Urothelium cell line (cell line): ENCODE measurements around the gene FARP1.
A peak's percentile ranks its signal among the peaks of the same experiment; 100 is the strongest.

Experiments used
- DNase-seq: peaks from one replicate; pipeline ENCODE4 v3.0.0; 2011; ENCODE audit warnings: low spot score, mixed read lengths
- FAIRE-seq: peaks from 2 replicates; lab custom pipeline; 2011; peaks lifted over from hg19 to GRCh38; lab: Jason Lieb, UNC

FARP1 gene

DNA sequence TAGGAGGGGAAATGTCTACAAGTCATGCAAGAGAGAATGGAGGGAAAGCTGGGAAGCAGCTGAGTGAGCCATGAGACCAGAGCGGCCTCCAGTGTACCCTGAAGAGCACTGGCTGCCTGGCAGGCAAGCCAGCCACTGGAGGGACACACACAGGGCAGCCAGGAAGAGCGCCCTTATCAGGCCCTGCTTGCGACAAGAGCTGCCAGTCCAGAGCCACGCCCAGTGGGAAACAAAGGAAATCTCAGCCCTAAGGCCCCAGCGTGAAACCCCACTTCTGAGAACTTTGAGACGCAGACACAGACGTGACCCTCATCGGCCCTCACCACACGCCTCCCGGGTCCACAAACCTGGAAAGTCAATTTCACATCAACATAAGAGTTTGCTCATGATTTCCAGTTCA is 329.0 kb downstream of the FARP1 start:
- FAIRE-seq = no peak
- no peak for DNase-seq

- no peak for DNase-seq
- no peak for FAIRE-seq
These were observed 330.4 kb downstream of the FARP1 start for GRCh38 chr13:98473135-98473787.

DNA sequence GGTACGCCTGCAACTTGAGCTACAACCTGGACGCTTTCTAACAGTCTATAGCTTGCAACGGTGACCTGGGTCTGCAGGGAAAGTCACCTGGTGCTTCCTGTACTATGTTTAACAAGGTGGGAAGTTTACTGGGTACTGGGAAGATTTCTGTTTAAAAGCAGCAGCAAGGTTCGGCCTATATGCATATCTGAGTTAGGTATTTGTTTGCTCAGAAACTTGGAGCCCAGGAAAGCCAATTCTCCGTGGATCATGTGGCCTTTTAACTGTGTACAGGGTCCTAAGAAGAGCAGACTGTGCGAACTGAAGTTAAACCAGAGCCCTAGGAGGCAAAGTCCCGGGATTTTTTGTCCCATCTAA is 330.9 kb downstream of the FARP1 start:
- FAIRE-seq (no peak), DNase-seq (no peak)

DNA sequence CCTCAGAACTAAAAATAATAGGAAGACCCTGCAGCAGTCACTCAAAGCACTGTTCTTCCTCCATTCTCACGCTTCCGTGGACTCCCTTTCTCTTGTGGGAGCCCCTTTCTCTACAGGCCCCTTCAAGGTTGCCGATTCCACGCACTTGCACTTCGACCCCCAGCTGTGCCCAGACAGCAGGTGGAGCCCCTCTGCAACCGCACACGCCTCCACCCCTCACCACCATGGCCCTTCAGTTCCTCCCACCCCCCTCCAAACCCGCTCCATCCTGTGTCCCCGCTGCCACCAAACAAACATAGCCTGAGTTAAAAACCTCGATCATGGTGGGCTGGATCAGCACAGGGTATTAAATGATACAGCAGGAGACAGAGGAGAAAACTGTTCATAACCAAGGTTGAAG is 331.4 kb downstream of the FARP1 start:
- DNase-seq (no peak), FAIRE-seq (no peak)

- DNase-seq = no peak
- no peak for FAIRE-seq
These were observed 331.9 kb downstream of the FARP1 start for GRCh38 chr13:98474761-98475160.

GRCh38 chr13:98475522-98475921 is 332.6 kb downstream of the FARP1 start:
- FAIRE-seq = no peak
- no peak for DNase-seq

DNA sequence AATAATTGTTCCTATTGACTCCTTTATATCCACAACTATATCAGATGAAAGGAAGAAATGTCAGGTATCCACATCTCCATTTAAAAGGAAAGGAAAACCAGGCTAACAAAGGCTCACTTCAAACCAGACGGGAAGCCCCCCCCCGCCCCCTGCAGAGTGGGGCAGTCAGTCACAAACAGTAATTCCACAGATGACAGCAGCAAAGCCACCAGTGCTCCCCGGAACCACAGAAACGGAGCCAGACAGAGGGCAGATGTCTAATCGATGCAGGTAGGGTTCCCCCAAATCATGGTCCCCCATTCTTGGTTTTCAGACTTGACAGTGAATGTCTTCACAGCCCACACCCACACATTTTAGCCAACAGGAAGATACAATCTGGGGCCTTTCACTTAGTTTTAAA is 333.2 kb downstream of the FARP1 start:
- no peak for FAIRE-seq
- DNase-seq = peak; percentile 10

- FAIRE-seq (peak; percentile 42), DNase-seq (peak; percentile 83)
These were observed 333.7 kb downstream of the FARP1 start for GRCh38 chr13:98476538-98476966.

GRCh38 chr13:98478189-98479129 is 335.6 kb downstream of the FARP1 start:
- DNase-seq (peak; percentile 16), FAIRE-seq (no peak)

DNA sequence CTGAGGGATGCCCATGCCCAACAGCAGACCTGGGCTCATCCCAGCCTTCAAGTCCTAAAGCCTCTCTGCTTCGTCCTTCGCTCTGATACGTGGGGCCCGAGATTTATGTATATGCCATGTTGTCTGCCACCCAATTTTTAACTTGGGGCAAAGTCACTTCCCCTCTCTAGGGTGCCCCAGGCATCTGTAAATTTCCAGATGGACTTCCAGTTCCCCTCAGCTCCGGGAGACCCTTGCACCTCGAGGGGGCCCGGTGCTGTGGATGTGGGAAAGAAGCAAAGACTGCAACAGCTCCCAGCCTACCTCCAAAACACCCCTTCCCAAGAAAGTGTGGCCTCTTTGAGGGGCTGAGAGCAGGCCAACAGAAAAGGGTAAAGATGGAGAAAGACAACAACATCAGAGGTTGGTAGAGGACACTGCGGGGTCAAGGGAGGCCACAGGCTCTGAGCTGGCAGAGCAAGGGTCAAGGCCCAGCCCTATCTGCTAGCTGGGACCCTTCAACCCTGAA is 336.7 kb downstream of the FARP1 start:
- FAIRE-seq = no peak

DNA sequence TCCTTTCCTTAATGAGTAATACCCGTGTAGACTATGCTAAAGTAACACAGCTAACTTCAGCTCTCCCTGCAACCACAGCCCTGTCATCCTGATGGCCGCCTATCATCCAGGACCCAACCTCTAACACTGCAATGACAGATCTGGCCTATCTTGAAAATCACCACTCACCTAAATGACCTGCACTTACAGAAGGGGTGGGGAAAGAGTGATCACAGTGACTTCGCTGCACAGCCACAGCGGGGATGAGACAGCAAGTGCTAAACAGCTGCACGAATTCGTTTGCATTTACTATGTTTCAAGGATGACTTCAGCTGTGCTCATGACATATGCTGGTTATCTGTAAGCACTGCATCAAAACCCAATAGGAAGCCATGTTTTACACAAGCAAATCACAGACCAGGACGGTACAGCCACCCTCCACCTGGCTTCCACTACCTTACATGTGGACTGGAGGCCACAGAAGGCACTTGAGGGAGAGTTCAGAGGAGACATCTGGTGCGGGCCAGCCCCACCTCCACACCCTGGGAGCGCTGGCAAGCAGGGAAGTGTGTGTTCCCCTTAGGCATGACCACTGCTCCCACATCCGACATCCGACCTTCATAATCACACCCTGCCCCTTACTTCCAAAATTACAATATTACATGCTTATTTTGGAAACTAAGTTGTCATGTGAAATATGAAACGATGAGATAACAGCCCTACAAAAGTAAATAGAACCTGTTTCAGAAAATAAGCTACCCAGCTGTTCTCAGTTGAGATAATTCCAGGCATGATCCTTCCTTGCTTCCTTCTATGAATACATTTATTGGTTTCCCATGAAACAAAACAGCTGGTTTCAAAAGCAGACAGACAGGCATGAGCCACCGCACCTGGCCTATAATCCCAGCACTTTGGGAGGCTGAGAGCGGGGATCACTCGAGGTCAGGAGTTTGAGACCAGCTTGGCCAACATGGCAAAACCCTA is 338.3 kb downstream of the FARP1 start:
- DNase-seq = no peak
- FAIRE-seq = no peak

More for the DNA sequence above, 336.7 kb downstream of the FARP1 start:
- no peak for DNase-seq

DNA sequence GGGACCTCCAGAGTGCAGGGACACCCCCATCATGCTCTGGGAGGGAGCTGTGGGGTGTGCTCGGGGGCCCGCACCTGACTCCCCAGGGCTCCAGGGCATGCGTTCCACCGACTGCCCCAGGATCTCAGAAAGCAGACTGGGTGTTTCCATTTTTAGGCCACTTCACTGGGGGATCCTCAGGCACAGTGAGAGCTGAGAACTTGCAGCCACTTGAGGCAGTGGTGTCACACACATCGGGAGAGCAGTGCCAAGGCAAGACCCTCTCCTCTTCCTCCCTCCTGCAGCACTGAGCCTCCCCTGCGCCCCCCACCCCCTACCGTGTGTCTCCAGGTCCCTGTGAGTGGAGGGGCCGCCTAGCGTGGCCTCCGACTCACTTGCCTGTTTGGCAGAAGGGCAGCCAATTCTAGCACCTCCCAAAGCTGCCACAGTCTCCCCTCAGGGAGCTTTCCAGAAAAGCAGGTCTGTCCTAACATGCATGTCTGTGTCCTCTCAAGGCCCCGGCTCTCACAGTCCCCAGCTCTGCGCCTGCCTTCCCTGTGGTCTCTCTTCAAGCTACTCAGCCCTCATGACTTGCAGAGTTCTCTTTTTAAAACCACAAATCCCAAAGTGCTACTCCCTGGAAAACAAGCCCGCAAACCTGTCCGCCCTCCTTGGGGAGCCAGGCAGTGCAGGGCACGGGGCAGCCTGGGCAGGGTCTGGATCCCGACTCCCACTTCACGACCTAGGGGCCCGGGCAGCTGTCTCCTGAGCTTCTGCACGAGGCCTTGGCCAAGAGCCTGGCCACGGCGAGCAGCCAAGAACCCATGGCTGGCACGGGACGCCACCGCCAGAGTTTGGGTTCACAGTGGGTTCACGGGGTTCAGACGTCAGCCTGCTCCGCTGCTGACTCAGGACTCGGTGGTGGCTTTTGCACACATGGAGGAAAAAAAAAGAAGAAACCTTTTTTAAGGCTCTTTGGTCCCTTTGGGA is 339.9 kb downstream of the FARP1 start:
- DNase-seq (no peak), FAIRE-seq (no peak)

- DNase-seq (no peak), FAIRE-seq (no peak)
These were observed 340.9 kb downstream of the FARP1 start for GRCh38 chr13:98483601-98484288.

DNA sequence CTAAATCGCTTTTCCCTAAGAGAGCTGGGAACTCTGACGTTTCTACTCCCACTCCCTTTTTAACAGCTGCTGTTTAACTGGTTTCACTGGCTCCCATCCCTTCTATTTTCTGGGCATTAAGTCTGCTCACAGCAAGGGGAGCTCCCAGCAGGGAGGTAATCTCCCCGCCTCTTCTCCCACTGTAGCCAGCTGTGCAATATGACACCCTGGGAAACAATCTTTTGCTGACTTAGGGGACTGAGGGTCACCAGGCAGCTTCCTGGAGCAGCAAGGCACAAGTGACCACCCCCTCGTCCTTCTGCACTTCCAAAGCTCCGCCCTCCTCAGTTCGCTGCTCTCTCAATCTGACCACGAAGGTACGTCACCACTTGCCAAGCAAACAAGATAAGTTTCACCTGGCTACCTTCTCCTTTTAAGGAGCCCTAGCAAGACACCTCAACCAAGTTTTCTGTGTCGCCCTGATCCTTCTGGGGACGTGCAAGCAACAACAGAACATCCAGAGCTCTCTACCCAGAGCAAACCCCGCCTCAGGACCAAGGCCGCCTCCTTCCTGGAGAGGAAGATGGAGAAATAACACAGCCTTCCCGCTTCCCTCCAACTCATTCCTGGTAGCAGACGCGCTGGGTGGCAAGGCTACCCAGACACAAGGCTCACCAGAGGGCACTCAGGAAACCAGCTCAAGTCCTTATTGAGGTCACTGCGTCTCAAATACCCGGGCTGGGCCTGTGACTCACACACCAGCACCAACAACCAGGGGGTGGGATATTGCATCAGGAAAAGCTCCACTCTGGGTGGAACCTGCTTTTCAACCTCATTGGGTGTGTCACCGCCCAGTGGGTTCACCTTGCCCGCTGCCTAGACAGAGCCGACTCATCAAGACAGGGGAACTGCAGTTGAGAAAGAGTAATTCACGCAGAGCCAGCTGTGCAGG is 341.7 kb downstream of the FARP1 start:
- FAIRE-seq (no peak), DNase-seq (peak; percentile 86)

- DNase-seq (no peak), FAIRE-seq (no peak)
These were observed 342.7 kb downstream of the FARP1 start for GRCh38 chr13:98485561-98485960.

DNA sequence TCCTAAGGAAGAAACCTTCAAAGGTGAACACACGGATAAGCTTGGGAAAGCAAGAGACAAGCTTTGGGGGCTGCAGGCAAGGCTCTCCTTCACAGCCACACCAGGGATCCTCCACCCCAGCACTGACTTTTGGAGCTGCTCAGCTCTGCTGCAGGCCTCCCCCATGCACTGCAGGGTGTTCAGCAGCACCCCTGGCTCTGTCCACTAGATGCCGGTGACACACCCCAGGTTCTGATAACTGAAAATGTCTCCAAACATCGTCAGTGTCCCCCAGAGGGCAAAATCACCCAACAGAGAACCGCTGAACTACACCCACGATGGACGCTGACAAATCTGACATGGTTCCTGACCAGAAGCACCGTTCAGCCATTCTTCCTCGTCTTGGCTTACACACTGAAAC is 343.5 kb downstream of the FARP1 start:
- FAIRE-seq (no peak), DNase-seq (no peak)

- DNase-seq (no peak), FAIRE-seq (no peak)
These were observed 344.1 kb downstream of the FARP1 start for GRCh38 chr13:98487016-98487415.

DNA sequence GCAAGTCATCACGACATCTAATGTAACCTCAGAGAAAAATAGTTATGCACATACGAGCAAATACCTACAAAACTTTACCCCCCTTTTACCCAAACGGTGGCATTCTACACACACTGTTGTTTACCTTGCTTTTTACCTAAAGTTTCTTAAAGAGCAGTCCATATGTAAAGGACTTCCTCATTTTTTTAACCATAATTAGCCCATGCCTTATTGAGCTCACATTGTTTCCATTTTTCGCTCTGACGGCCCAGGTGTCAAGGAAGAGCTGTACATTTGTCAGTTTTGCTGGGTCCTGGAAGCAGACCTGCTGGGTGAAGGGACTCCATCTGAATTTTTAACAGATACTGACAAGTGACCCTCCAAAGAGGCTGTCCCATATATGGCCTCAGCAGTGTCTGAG is 344.6 kb downstream of the FARP1 start:
- FAIRE-seq = no peak
- DNase-seq = no peak
